ENCODE results near the gene PTPRN2.

Gene PTPRN2

GRCh38 chr7:158487631-158488151 is 99.9 kb downstream of the PTPRN2 start:
- no peak overlapping the region for H3K4me3 ChIP-seq (ENCODE audit: low read depth, low read length)
- no peak for TF ChIP-seq CTCF (IDR thresholded peaks at IDR 0.05; ENCODE audit: borderline replicate concordance, insufficient read depth, low read depth, low read length)

- no peak overlapping the region for H3K4me3 ChIP-seq (ENCODE audit: low read depth, low read length)
- no peak for TF ChIP-seq CTCF (IDR thresholded peaks at IDR 0.05; ENCODE audit: borderline replicate concordance, insufficient read depth, low read depth, low read length)
Measured at GRCh38 chr7:158486919-158487318, 100.7 kb downstream of the PTPRN2 start.

- H3K4me3 ChIP-seq (ENCODE audit: low read depth, low read length), result no peak overlapping the region
- TF ChIP-seq CTCF (IDR thresholded peaks at IDR 0.05; ENCODE audit: borderline replicate concordance, insufficient read depth, low read depth, low read length), result no peak
Measured at GRCh38 chr7:158484801-158485531, 102.7 kb downstream of the PTPRN2 start.

DNA sequence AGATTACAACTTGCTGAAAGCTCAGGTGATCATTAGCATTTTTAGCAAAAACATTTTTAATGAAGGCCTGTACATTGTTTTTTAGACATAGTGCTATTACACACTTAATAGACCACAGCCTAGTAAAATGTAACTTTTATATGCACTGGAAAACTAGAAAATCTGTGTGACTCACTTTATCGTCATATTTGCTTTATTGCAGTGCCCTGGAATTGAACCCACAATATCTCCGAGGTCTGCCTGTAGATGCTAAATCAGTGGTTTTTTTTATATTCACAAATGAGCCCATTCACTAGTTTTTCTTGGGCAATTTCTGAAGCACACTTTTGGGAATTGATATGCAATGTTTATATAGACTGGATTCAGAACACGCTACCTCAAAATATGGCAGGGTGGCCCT is 105.1 kb downstream of the PTPRN2 start:
- no peak for TF ChIP-seq CTCF (IDR thresholded peaks at IDR 0.05; ENCODE audit: borderline replicate concordance, insufficient read depth, low read depth, low read length)
- no peak overlapping the region for H3K4me3 ChIP-seq (ENCODE audit: low read depth, low read length)

- no peak for TF ChIP-seq CTCF (IDR thresholded peaks at IDR 0.05; ENCODE audit: borderline replicate concordance, insufficient read depth, low read depth, low read length)
- no peak overlapping the region for H3K4me3 ChIP-seq (ENCODE audit: low read depth, low read length)
Measured at GRCh38 chr7:158479664-158480025, 108.0 kb downstream of the PTPRN2 start.

GRCh38 chr7:158479021-158479663 is 108.5 kb downstream of the PTPRN2 start:
- H3K4me3 ChIP-seq (ENCODE audit: low read depth, low read length), result no peak overlapping the region
- no peak for TF ChIP-seq CTCF (IDR thresholded peaks at IDR 0.05; ENCODE audit: borderline replicate concordance, insufficient read depth, low read depth, low read length)

DNA sequence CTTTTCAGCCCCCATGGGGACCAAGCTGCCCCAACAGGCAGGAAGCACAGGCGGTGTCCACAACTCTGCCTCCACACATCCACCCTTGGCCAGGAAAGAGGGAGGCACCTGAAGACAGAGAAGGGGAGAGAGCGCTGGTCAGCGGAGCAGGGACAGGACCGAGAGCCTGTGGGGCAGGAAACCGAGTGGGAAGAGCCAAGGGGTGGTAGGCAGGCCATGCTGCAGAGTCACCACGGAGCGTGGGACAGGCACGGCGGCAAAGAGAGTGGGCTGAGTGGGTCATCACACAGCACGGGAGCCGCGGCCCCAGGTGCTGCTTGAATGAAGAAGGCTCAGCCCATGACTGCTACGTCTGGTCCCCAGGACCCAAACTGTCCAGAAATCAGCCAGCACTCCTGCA is 109.8 kb downstream of the PTPRN2 start:
- H3K4me3 ChIP-seq (ENCODE audit: low read depth, low read length), result no peak overlapping the region
- TF ChIP-seq CTCF (IDR thresholded peaks at IDR 0.05; ENCODE audit: borderline replicate concordance, insufficient read depth, low read depth, low read length), result no peak
